IgD-negative memory B cell (primary cell): ENCODE measurements around the gene COL15A1. TPM values are rescaled to one million over a fixed set of nuclear protein-coding genes. Genes with fewer than 3 reads are reported as not detected.
"Not testable (repeated sequence)": the region's sequence is repeated elsewhere in the genome, so short reads cannot be mapped to it uniquely, and the experiment has no call there.

Experiments used
- H3K27ac Mint-ChIP-seq, 3 donors: one replicate each; pipeline ENCODE4 v1.8.0; 2020 to 2022; ENCODE audit warnings: mild to moderate bottlenecking in 3 of 3, mixed read lengths in 3 of 3, moderate library complexity in 1 of 3
- H3K27me3 Mint-ChIP-seq: one replicate; pipeline ENCODE4 v1.8.0; 2021; ENCODE audit warnings: mixed read lengths
- H3K36me3 Mint-ChIP-seq: one replicate; pipeline ENCODE4 v1.8.0; 2020; ENCODE audit warnings: mild to moderate bottlenecking, mixed read lengths
- H3K4me1 Mint-ChIP-seq, 3 donors: one replicate each; pipeline ENCODE4 v1.8.0; 2020 to 2022; ENCODE audit warnings: mixed read lengths in 3 of 3, mild to moderate bottlenecking in 1 of 3
- H3K4me3 Mint-ChIP-seq, 4 donors: one replicate each; pipeline ENCODE4 v1.8.0; 2020 to 2022; ENCODE audit warnings: mild to moderate bottlenecking in 4 of 4, mixed read lengths in 4 of 4, moderate library complexity in 3 of 4
- H3K9me3 Mint-ChIP-seq, 3 donors: one replicate each; pipeline ENCODE4 v1.8.0; 2020 to 2021; ENCODE audit warnings: mixed read lengths in 3 of 3, mild to moderate bottlenecking in 1 of 3
- polyA plus RNA-seq: library from polyadenylated mRNA; unstranded; fragments of 300-500 nt; fragmentation: Illumina TruSeq; gene quantifications from one replicate; pipeline ENCODE4 v1.2.3, GENCODE V29; 2021

COL15A1 gene
- polyA plus RNA-seq, 1 donor from 2014 or later: 0.08 TPM

- peaks cover 0 to 2% (median 0%) of the 10 kb centered on the region in 3 donors for H3K9me3 Mint-ChIP-seq
- H3K36me3 Mint-ChIP-seq: no peaks in the 10 kb centered on the region
- no peaks in the 10 kb centered on the region for H3K4me1 Mint-ChIP-seq
- no peak overlapping the region for H3K4me3 Mint-ChIP-seq
- peaks cover 7% of the 10 kb centered on the region for H3K27me3 Mint-ChIP-seq
- no peak overlapping the region for H3K27ac Mint-ChIP-seq
These were observed 34.6 kb upstream of the COL15A1 start for GRCh38 chr9:98908897-98909634.

- Mint-ChIP-seq H3K9me3 (peaks cover 0 to 2% (median under 1%) of the 10 kb centered on the region in 3 donors), H3K4me1 (no peaks in the 10 kb centered on the region), H3K27me3 (peaks cover 4% of the 10 kb centered on the region), H3K27ac (no peak overlapping the region), H3K4me3 (no peak overlapping the region), H3K36me3 (no peaks in the 10 kb centered on the region)
These were observed 33.8 kb upstream of the COL15A1 start for GRCh38 chr9:98909935-98910334.

- Mint-ChIP-seq H3K4me1 (no peaks in the 10 kb centered on the region), H3K27me3 (peaks cover 6% of the 10 kb centered on the region), H3K27ac (no peak overlapping the region), H3K9me3 (peaks cover 0 to 3% (median 0%) of the 10 kb centered on the region in 3 donors), H3K4me3 (no peak overlapping the region), H3K36me3 (no peaks in the 10 kb centered on the region)
These were observed 32.7 kb upstream of the COL15A1 start for GRCh38 chr9:98911042-98911441.

GRCh38 chr9:98911738-98912137, 32.0 kb upstream of the COL15A1 start:
- not testable (repeated sequence) for H3K4me3 Mint-ChIP-seq, H3K27ac Mint-ChIP-seq, H3K9me3 Mint-ChIP-seq, H3K27me3 Mint-ChIP-seq, H3K36me3 Mint-ChIP-seq, H3K4me1 Mint-ChIP-seq

GRCh38 chr9:98912450-98912849, 31.3 kb upstream of the COL15A1 start:
- H3K36me3 Mint-ChIP-seq: no peaks in the 10 kb centered on the region
- peaks cover 6% of the 10 kb centered on the region for H3K27me3 Mint-ChIP-seq
- H3K4me3 Mint-ChIP-seq: no peak overlapping the region
- H3K27ac Mint-ChIP-seq: no peak overlapping the region
- no peaks in the 10 kb centered on the region for H3K4me1 Mint-ChIP-seq
- peaks cover 0 to 3% (median 0%) of the 10 kb centered on the region in 3 donors for H3K9me3 Mint-ChIP-seq

GRCh38 chr9:98913044-98913443, 30.7 kb upstream of the COL15A1 start:
- no peaks in the 10 kb centered on the region for H3K36me3 Mint-ChIP-seq
- peaks cover 6% of the 10 kb centered on the region for H3K27me3 Mint-ChIP-seq
- no peak overlapping the region for H3K4me3 Mint-ChIP-seq
- H3K9me3 Mint-ChIP-seq: peaks cover 0 to 3% (median 0%) of the 10 kb centered on the region in 3 donors
- no peaks in the 10 kb centered on the region for H3K4me1 Mint-ChIP-seq
- no peak overlapping the region for H3K27ac Mint-ChIP-seq

GRCh38 chr9:98913705-98914104, 30.0 kb upstream of the COL15A1 start:
- Mint-ChIP-seq H3K36me3 (no peaks in the 10 kb centered on the region), H3K27ac (no peak overlapping the region), H3K4me3 (no peak overlapping the region), H3K27me3 (peaks cover 6% of the 10 kb centered on the region), H3K4me1 (no peaks in the 10 kb centered on the region), H3K9me3 (peaks cover 0 to 3% (median 0%) of the 10 kb centered on the region in 3 donors)

- Mint-ChIP-seq H3K9me3 (peaks cover 0 to 3% (median 0%) of the 10 kb centered on the region in 3 donors), H3K27ac (no peak overlapping the region), H3K4me3 (no peak overlapping the region), H3K36me3 (no peaks in the 10 kb centered on the region), H3K4me1 (no peaks in the 10 kb centered on the region), H3K27me3 (peaks cover 6% of the 10 kb centered on the region)
These were observed 28.1 kb upstream of the COL15A1 start for GRCh38 chr9:98915599-98915998.

GRCh38 chr9:98916660-98917059, 27.0 kb upstream of the COL15A1 start:
- Mint-ChIP-seq H3K4me3 (no peak overlapping the region), H3K9me3 (peaks cover 0 to 3% (median 0%) of the 10 kb centered on the region in 3 donors), H3K27me3 (peaks cover 6% of the 10 kb centered on the region), H3K36me3 (no peaks in the 10 kb centered on the region), H3K4me1 (no peaks in the 10 kb centered on the region), H3K27ac (no peak overlapping the region)

GRCh38 chr9:98917746-98918487, 25.8 kb upstream of the COL15A1 start:
- Mint-ChIP-seq H3K4me3 (no peak overlapping the region), H3K27me3 (peaks cover 6% of the 10 kb centered on the region), H3K4me1 (peaks cover 0 to under 1% (median under 1%) of the 10 kb centered on the region in 3 donors), H3K9me3 (peaks cover 0 to 3% (median 0%) of the 10 kb centered on the region in 3 donors), H3K27ac (no peak overlapping the region), H3K36me3 (no peaks in the 10 kb centered on the region)

- Mint-ChIP-seq H3K27me3 (no peaks in the 10 kb centered on the region), H3K9me3 (no peaks in the 10 kb centered on the region)
These were observed 22.0 kb upstream of the COL15A1 start for GRCh38 chr9:98921732-98922131.

GRCh38 chr9:98922721-98923435, 20.8 kb upstream of the COL15A1 start:
- H3K4me3 Mint-ChIP-seq: no peak overlapping the region
- peaks cover 0 to 4% (median 2%) of the 10 kb centered on the region in 3 donors for H3K4me1 Mint-ChIP-seq
- H3K27ac Mint-ChIP-seq: no peak overlapping the region
- no peaks in the 10 kb centered on the region for H3K27me3 Mint-ChIP-seq
- H3K9me3 Mint-ChIP-seq: no peaks in the 10 kb centered on the region
- no peaks in the 10 kb centered on the region for H3K36me3 Mint-ChIP-seq

More at GRCh38 chr9:98921732-98922131, 22.0 kb upstream of the COL15A1 start:
- H3K4me3 Mint-ChIP-seq: no peak overlapping the region
- H3K27ac Mint-ChIP-seq: no peak overlapping the region
- no peaks in the 10 kb centered on the region for H3K36me3 Mint-ChIP-seq
- H3K4me1 Mint-ChIP-seq: peaks cover 0 to 4% (median 2%) of the 10 kb centered on the region in 3 donors

GRCh38 chr9:98923451-98924123, 20.1 kb upstream of the COL15A1 start:
- Mint-ChIP-seq H3K9me3 (no peaks in the 10 kb centered on the region), H3K4me3 (no peak overlapping the region), H3K27me3 (no peaks in the 10 kb centered on the region), H3K27ac (no peak overlapping the region), H3K36me3 (no peaks in the 10 kb centered on the region), H3K4me1 (peaks cover 0 to 4% (median 2%) of the 10 kb centered on the region in 3 donors)

GRCh38 chr9:98924946-98925820, 18.5 kb upstream of the COL15A1 start:
- H3K27me3 Mint-ChIP-seq: peaks cover 5% of the 10 kb centered on the region
- no peaks in the 10 kb centered on the region for H3K36me3 Mint-ChIP-seq
- peaks cover 0 to 4% (median 2%) of the 10 kb centered on the region in 3 donors for H3K4me1 Mint-ChIP-seq
- H3K4me3 Mint-ChIP-seq: no peak overlapping the region
- H3K27ac Mint-ChIP-seq: no peak overlapping the region
- H3K9me3 Mint-ChIP-seq: no peaks in the 10 kb centered on the region
